Liver (tissue), 9 donors: Measurements from ENCODE around the gene HIVEP3. TPM values are rescaled to one million over a fixed set of nuclear protein-coding genes. Genes with fewer than 3 reads are reported as not detected.

Experiments used
- DNase-seq: peaks from one replicate; pipeline ENCODE4 v3.0.0-alpha.2; 2017; ENCODE audit warnings: low spot score
- H3K27ac ChIP-seq, 2 donors: one replicate each; pipeline ENCODE4 v1.7.0; 2013; ENCODE audit warnings: inconsistent platforms in 2 of 2, low read length in 2 of 2, control low read depth in 1 of 2, low read depth in 1 of 2, mild to moderate bottlenecking in 1 of 2
- H3K27me3 ChIP-seq, 4 donors: one replicate each; pipeline versions ENCODE4 v1.6.1 to v1.7.0; 2013; ENCODE audit warnings: low read length in 3 of 4, inconsistent platforms in 1 of 4, mild to moderate bottlenecking in 1 of 4, moderate library complexity in 1 of 4; ENCODE audit not compliant: control insufficient read depth in 4 of 4, insufficient read depth in 4 of 4
- H3K36me3 ChIP-seq, 4 donors: one replicate each; pipeline versions ENCODE4 v1.6.1 to v1.7.0; 2013; ENCODE audit warnings: low read length in 3 of 4, mild to moderate bottlenecking in 3 of 4, low read depth in 1 of 4, moderate library complexity in 1 of 4; ENCODE audit not compliant: control insufficient read depth in 4 of 4, insufficient read depth in 3 of 4
- H3K4me1 ChIP-seq, 4 donors: one replicate each; pipeline versions ENCODE4 v1.6.1 to v1.7.0; 2013; ENCODE audit warnings: low read length in 3 of 4, mild to moderate bottlenecking in 3 of 4, moderate library complexity in 1 of 4; ENCODE audit not compliant: control insufficient read depth in 4 of 4, insufficient read depth in 4 of 4
- H3K4me3 ChIP-seq, 3 donors: one replicate each; pipeline versions ENCODE4 v1.6.1 to v1.7.0; 2013; ENCODE audit warnings: low read length in 3 of 3, control low read depth in 1 of 3, low read depth in 1 of 3, mild to moderate bottlenecking in 1 of 3
- H3K9ac ChIP-seq, 2 donors: one replicate each; pipeline ENCODE4 v1.7.0; 2013; ENCODE audit warnings: low read length in 2 of 2, mild to moderate bottlenecking in 2 of 2, moderate library complexity in 2 of 2, control low read depth in 1 of 2, low read depth in 1 of 2
- H3K9me3 ChIP-seq, 4 donors: one replicate each; pipeline versions ENCODE4 v1.6.1 to v1.7.0; 2013; ENCODE audit warnings: low read length in 3 of 4; ENCODE audit not compliant: control insufficient read depth in 4 of 4
- ATF3 ChIP-seq: IDR thresholded peaks from 2 replicates; pipeline ENCODE4 v1.6.1; 2016; ENCODE audit warnings: antibody characterized with exemption
- CTCF ChIP-seq: fragments of 150-350 bp; IDR thresholded peaks from 2 replicates; pipeline ENCODE4 v1.5.1; 2017; ENCODE audit warnings: improper control_type of control experiment, low read depth, low read length; ENCODE audit not compliant: missing input control
- EGR1 ChIP-seq, 2 donors: IDR thresholded peaks; 2 replicates each; pipeline ENCODE4 v1.6.1; 2016 to 2018; ENCODE audit warnings: antibody characterized with exemption in 2 of 2, low read depth in 2 of 2
- FOXA1 ChIP-seq: IDR thresholded peaks from 2 replicates; pipeline ENCODE4 v1.6.1; 2016; ENCODE audit warnings: antibody characterized with exemption
- FOXA2 ChIP-seq: IDR thresholded peaks from 2 replicates; pipeline ENCODE4 v1.6.1; 2016; ENCODE audit warnings: antibody characterized with exemption
- HNF4A ChIP-seq, 2 donors: conservative IDR thresholded peaks; 2 replicates each; pipeline ENCODE4 v1.6.1; 2016; ENCODE audit warnings: antibody characterized with exemption in 2 of 2, mild to moderate bottlenecking in 2 of 2
- HNF4G ChIP-seq: IDR thresholded peaks from 2 replicates; pipeline ENCODE4 v1.6.1; 2016; ENCODE audit warnings: antibody characterized with exemption
- JUND ChIP-seq, 2 donors: IDR thresholded peaks; 2 replicates each; pipeline ENCODE4 v1.6.1; 2016; ENCODE audit warnings: antibody characterized with exemption in 2 of 2
- MAX ChIP-seq: IDR thresholded peaks from 2 replicates; pipeline ENCODE4 v1.6.1; 2016; ENCODE audit warnings: antibody characterized with exemption
- NR2F2 ChIP-seq: IDR thresholded peaks from 2 replicates; pipeline ENCODE4 v1.6.1; 2016; ENCODE audit warnings: antibody characterized with exemption
- RAD21 ChIP-seq, 2 donors: IDR thresholded peaks; 2 replicates each; pipeline ENCODE4 v1.6.1; 2016; ENCODE audit warnings: antibody characterized with exemption in 2 of 2, mild to moderate bottlenecking in 2 of 2
- REST ChIP-seq: IDR thresholded peaks from 2 replicates; pipeline ENCODE4 v1.6.1; 2016; ENCODE audit warnings: antibody characterized with exemption, mild to moderate bottlenecking
- RXRA ChIP-seq, 2 donors: IDR thresholded peaks; 2 replicates each; pipeline ENCODE4 v1.6.1; 2017 to 2018; ENCODE audit warnings: antibody characterized with exemption in 2 of 2, mild to moderate bottlenecking in 1 of 2
- SP1 ChIP-seq: IDR thresholded peaks from 2 replicates; pipeline ENCODE4 v1.6.1; 2018; ENCODE audit warnings: antibody characterized with exemption, mild to moderate bottlenecking
- TAF1 ChIP-seq: conservative IDR thresholded peaks from 2 replicates; pipeline ENCODE4 v1.6.1; 2016; ENCODE audit warnings: antibody characterized with exemption, mild to moderate bottlenecking
- YY1 ChIP-seq: IDR thresholded peaks from 2 replicates; pipeline ENCODE4 v1.6.1; 2016; ENCODE audit warnings: antibody characterized with exemption, mild to moderate bottlenecking
- ZBTB33 ChIP-seq: IDR thresholded peaks from 2 replicates; pipeline ENCODE4 v1.6.1; 2016; ENCODE audit warnings: antibody characterized with exemption
- WGBS: extraction: QIAGEN DNeasy Blood & Tissue Kit; methylation state at CpG from one replicate; pipeline ENCODE4 v1.1.7; 2013; 5-methylcytosine and 5-hydroxymethylcytosine counted together
- polyA plus RNA-seq, 2 donors: library from polyadenylated mRNA; stranded (reverse) in 1 of 2; unstranded in 1 of 2; fragments of 200-250 nt in 1 of 2; fragments of >200 nt in 1 of 2; fragmentation: Nextera tagmentation in 1 of 2; extraction: Ambion mirVana in 1 of 2; gene quantifications; one replicate each; pipeline versions ENCODE4 v1.2.1 to v1.2.3, GENCODE V29; 2013 to 2015
- total RNA-seq, 2 donors: library from RNA; depleted of rRNA; stranded (reverse); fragments of >200 nt; gene quantifications; one replicate each; pipeline ENCODE4 v1.2.3, GENCODE V29; 2014
- donor health status: healthy.
- donor health status: healthy.
- donor health status: healthy.
- donor health status: healthy.
- donor health status: healthy.

Gene HIVEP3
- total and polyA plus RNA-seq, 4 donors: 0.93 to 1.6 (median 1.4) TPM

GRCh38 chr1:41528106-41528505 lies 390.6 kb downstream of the HIVEP3 start:
- no peak for DNase-seq
- TF ChIP-seq FOXA1: no peak
- no peak for TF ChIP-seq RAD21 (IDR thresholded peaks at IDR 0.05)
- no peak for TF ChIP-seq YY1
- TF ChIP-seq RXRA (IDR thresholded peaks at IDR 0.05): no peak
- TF ChIP-seq ZBTB33: no peak
- no peak for TF ChIP-seq ATF3
- TF ChIP-seq JUND (IDR thresholded peaks at IDR 0.05): no peak
- TF ChIP-seq HNF4A (conservative IDR thresholded peaks at IDR 0.05): no peak
- TF ChIP-seq FOXA2: no peak
- TF ChIP-seq SP1: no peak
- TF ChIP-seq TAF1: no peak
- TF ChIP-seq EGR1 (IDR thresholded peaks at IDR 0.05; ENCODE audit: low read depth in 2 of 2): no peak
- TF ChIP-seq MAX: no peak
- TF ChIP-seq REST: no peak
- TF ChIP-seq CTCF: no peak
- no peak for TF ChIP-seq NR2F2
- TF ChIP-seq HNF4G: no peak
- Histone ChIP-seq H3K27ac (no peak overlapping the region), H3K4me3 (no peak overlapping the region), H3K9me3 (no peaks in the 10 kb centered on the region), H3K27me3 (no peaks in the 10 kb centered on the region), H3K4me1 (no peaks in the 10 kb centered on the region), H3K9ac (no peak overlapping the region), H3K36me3 (no peaks in the 10 kb centered on the region)
- WGBS: 97% methylated on average over 3 of the region's 3 CpGs

GRCh38 chr1:41526956-41527561 lies 391.7 kb downstream of the HIVEP3 start:
- Histone ChIP-seq H3K9ac (no peak overlapping the region), H3K9me3 (no peaks in the 10 kb centered on the region), H3K4me1 (no peaks in the 10 kb centered on the region), H3K36me3 (no peaks in the 10 kb centered on the region), H3K27ac (no peak overlapping the region), H3K27me3 (no peaks in the 10 kb centered on the region), H3K4me3 (no peak overlapping the region)
- no peak for DNase-seq
- 94% methylated on average over 4 of the region's 4 CpGs for WGBS
- no peak for TF ChIP-seq TAF1
- TF ChIP-seq REST: no peak
- no peak for TF ChIP-seq ATF3
- TF ChIP-seq FOXA1: no peak
- TF ChIP-seq MAX: no peak
- TF ChIP-seq HNF4G: no peak
- no peak for TF ChIP-seq FOXA2
- TF ChIP-seq YY1: no peak
- TF ChIP-seq RXRA (IDR thresholded peaks at IDR 0.05): no peak
- TF ChIP-seq CTCF: no peak
- TF ChIP-seq HNF4A (conservative IDR thresholded peaks at IDR 0.05): no peak
